ENCODE results near the gene MAN2A2. TPM values are rescaled to one million over a fixed set of nuclear protein-coding genes. Genes with fewer than 3 reads are reported as not detected.

MAN2A2 gene
- total and polyA plus RNA-seq, 2 of the 8 experiments (the other 6 are each of a cell fraction or from before 2014, with no cell fraction given) = 23.1 to 29.7 TPM

GRCh38 chr15:90875549-90875981, 27.5 kb upstream of the MAN2A2 start:
- no peak overlapping the region for H2AFZ ChIP-seq (ENCODE audit: low read length)
- no peak overlapping the region for H2BK120ac ChIP-seq (replicated peaks; ENCODE audit: low read depth, low read length)
- H4K91ac ChIP-seq (replicated peaks; ENCODE audit: insufficient read length, low read length) = peak overlapping the region; percentile 39
- H4K5ac ChIP-seq (ENCODE audit: insufficient read length, low read depth, low read length) = no peak overlapping the region
- no peak for DNase-seq (ENCODE audit: low read depth in 1 of 2, low spot score in 2 of 2)
- POLR2A ChIA-PET (ENCODE audit: partially characterized antibody) = interaction anchor here (1.1 kb wide), 1 partner anchor 14 kb away, joined by 3 read pairs; no protein-coding TSS in a partner anchor
- H3K36me3 ChIP-seq (ENCODE audit: control insufficient read depth in 2 of 4, insufficient read depth in 4 of 4, low read length in 3 of 4) = peaks cover 5 to 17% (median 12%) of the 10 kb centered on the region in 4 experiments; a peak in 5 of 8 replicates
- H2BK20ac ChIP-seq (ENCODE audit: low read length) = no peak overlapping the region
- no peak overlapping the region for H3K23ac ChIP-seq (ENCODE audit: insufficient read length)
- H3K9me3 ChIP-seq (ENCODE audit: insufficient read depth in 2 of 2, low read depth in 1 of 2, low read length in 1 of 2) = no peaks in the 10 kb centered on the region
- no peak overlapping the region for H3K18ac ChIP-seq (ENCODE audit: extremely low read depth, low read length)
- no peak overlapping the region for H2BK15ac ChIP-seq (ENCODE audit: low read length)
- H2AK5ac ChIP-seq (ENCODE audit: low read depth, low read length) = no peak overlapping the region
- H3K79me1 ChIP-seq (ENCODE audit: low read depth, low read length) = peaks cover 2% of the 10 kb centered on the region; the same call in 1 of the 2 replicates
- peaks cover 11 to 24% (median 16%) of the 10 kb centered on the region in 4 experiments for H3K4me1 ChIP-seq (replicated peaks in 1 of 4; ENCODE audit: control insufficient read depth in 3 of 4, insufficient read depth in 4 of 4, low read length in 3 of 4)
- H3K23me2 ChIP-seq (ENCODE audit: low read depth, low read length) = peaks cover 4% of the 10 kb centered on the region; the same call in 1 of the 2 replicates
- WGBS, 2 experiments (ENCODE audit: extremely low coverage in 1 of 2, insufficient coverage in 1 of 2, insufficient read length in 1 of 2, insufficient replicate concordance in 2 of 2, low coverage in 1 of 2, low lambda C conversion rate in 2 of 2, missing lambda C conversion rate in 1 of 2) = 92% methylated on average over 8 of the region's 12 CpGs; no CpG with 5 or more reads in 1 of the 2 experiments
- no peak overlapping the region for H3K4ac ChIP-seq (replicated peaks; ENCODE audit: insufficient read length, low read depth, low read length)
- 0 out of 2 replicates have a peak overlapping the region, but pooled peaks have one; percentile 27 for H2BK12ac ChIP-seq (ENCODE audit: low read depth, low read length)
- no peak overlapping the region for H3K27ac ChIP-seq (ENCODE audit: low read depth, low read length)
- no peak overlapping the region for H4K8ac ChIP-seq (ENCODE audit: extremely low read depth, insufficient read depth, low read length)
- no peak overlapping the region for H3K9ac ChIP-seq (replicated peaks in 1 of 4; ENCODE audit: extremely low read depth in 1 of 4, low read depth in 3 of 4, low read length in 3 of 4)
- H3K14ac ChIP-seq (ENCODE audit: insufficient read length) = no peak overlapping the region
- no peaks in the 10 kb centered on the region for H3K27me3 ChIP-seq (replicated peaks in 1 of 4; ENCODE audit: control insufficient read depth in 3 of 4, extremely low read depth in 1 of 4, insufficient read depth in 3 of 4, low read length in 3 of 4)
- no peak overlapping the region for H3K4me3 ChIP-seq (ENCODE audit: extremely low read depth in 1 of 4, insufficient read depth in 2 of 4, low read depth in 3 of 4, low read length in 4 of 4)
- H2BK5ac ChIP-seq (ENCODE audit: low read depth, low read length) = no peak overlapping the region
- no peak overlapping the region for H3K56ac ChIP-seq (replicated peaks; ENCODE audit: insufficient read length, low read depth, low read length)
- CTCF ChIA-PET (ENCODE audit: partially characterized antibody) = interaction anchor here (1.9 kb wide), 1 partner anchor 11 kb away, joined by 5 read pairs; no protein-coding TSS in a partner anchor
- H4K20me1 ChIP-seq (replicated peaks in 1 of 2; ENCODE audit: control insufficient read depth in 1 of 2, insufficient read depth in 2 of 2, low read length in 2 of 2) = peaks cover 0 to 2% of the 10 kb centered on the region in 2 experiments
- no peak overlapping the region for H3K4me2 ChIP-seq (ENCODE audit: insufficient read depth in 1 of 2, low read depth in 2 of 2, low read length in 2 of 2)
- peaks cover 0 to 5% of the 10 kb centered on the region in 2 experiments; a peak in 2 of 4 replicates for H3K79me2 ChIP-seq (ENCODE audit: control insufficient read depth in 1 of 2, insufficient read depth in 2 of 2, low read length in 2 of 2)
- no peak for FAIRE-seq
- TF ChIP-seq E2F6 (IDR thresholded peaks at IDR 0.05) (no peak), JUN (IDR thresholded peaks at IDR 0.05; ENCODE audit: low read depth, low read length) (no peak), RFX5 (IDR thresholded peaks at IDR 0.05; ENCODE audit: borderline replicate concordance, low read depth, low read length) (no peak), SAP30 (IDR thresholded peaks at IDR 0.05; ENCODE audit: insufficient read depth, insufficient replicate concordance, low read length) (no peak), EP300 (IDR thresholded peaks at IDR 0.05; ENCODE audit: borderline replicate concordance in 1 of 2, low read depth in 2 of 2, low read length in 2 of 2) (no peak), TCF12 (IDR thresholded peaks at IDR 0.05; ENCODE audit: low read depth, low read length) (no peak), ASH2L (IDR thresholded peaks at IDR 0.05; ENCODE audit: low read length) (no peak), EGR1 (IDR thresholded peaks at IDR 0.05; ENCODE audit: borderline replicate concordance, low read depth, low read length) (no peak), SRF (IDR thresholded peaks at IDR 0.05; ENCODE audit: low read depth, low read length) (no peak)
- TF ChIP-seq, protein P1, sequence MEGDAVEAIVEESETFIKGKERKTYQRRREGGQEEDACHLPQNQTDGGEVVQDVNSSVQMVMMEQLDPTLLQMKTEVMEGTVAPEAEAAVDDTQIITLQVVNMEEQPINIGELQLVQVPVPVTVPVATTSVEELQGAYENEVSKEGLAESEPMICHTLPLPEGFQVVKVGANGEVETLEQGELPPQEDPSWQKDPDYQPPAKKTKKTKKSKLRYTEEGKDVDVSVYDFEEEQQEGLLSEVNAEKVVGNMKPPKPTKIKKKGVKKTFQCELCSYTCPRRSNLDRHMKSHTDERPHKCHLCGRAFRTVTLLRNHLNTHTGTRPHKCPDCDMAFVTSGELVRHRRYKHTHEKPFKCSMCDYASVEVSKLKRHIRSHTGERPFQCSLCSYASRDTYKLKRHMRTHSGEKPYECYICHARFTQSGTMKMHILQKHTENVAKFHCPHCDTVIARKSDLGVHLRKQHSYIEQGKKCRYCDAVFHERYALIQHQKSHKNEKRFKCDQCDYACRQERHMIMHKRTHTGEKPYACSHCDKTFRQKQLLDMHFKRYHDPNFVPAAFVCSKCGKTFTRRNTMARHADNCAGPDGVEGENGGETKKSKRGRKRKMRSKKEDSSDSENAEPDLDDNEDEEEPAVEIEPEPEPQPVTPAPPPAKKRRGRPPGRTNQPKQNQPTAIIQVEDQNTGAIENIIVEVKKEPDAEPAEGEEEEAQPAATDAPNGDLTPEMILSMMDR (IDR thresholded peaks at IDR 0.05; ENCODE audit: control extremely low read depth in 1 of 3, insufficient read depth in 1 of 3, low read depth in 1 of 3, low read length in 3 of 3) = no peak
